Uterus (tissue), 2 donors: Measurements from ENCODE around the gene MEIOB.

Source experiments
- CTCF ChIP-seq, 4 experiments: fragments of 200-600 bp in 2 of 4; fragments of 450-650 bp in 2 of 4; sonication (generic) in 2 of 4; IDR thresholded peaks; one replicate each; pipeline ENCODE4 v1.5.1; 2016 to 2019; ENCODE audit warnings: antibody characterized with exemption in 4 of 4, mild to moderate bottlenecking in 2 of 4, moderate library complexity in 1 of 4
- POLR2A ChIP-seq, 2 donors: fragments of 450-650 bp; IDR thresholded peaks; one replicate each; pipeline ENCODE4 v1.6.1; 2016; ENCODE audit warnings: antibody characterized with exemption in 2 of 2, mild to moderate bottlenecking in 1 of 2, moderate library complexity in 1 of 2

GRCh38 chr16:1819611-1820010 is 52.4 kb downstream of the MEIOB start:
- TF ChIP-seq CTCF (IDR thresholded peaks at IDR 0.05) = no peak
- no peak for TF ChIP-seq POLR2A (IDR thresholded peaks at IDR 0.05)
